ENCODE data around the gene BUB1.
"Not testable (repeated sequence)": the region's sequence is repeated elsewhere in the genome, so short reads cannot be mapped to it uniquely, and the experiment has no call there.

BUB1 gene

DNA sequence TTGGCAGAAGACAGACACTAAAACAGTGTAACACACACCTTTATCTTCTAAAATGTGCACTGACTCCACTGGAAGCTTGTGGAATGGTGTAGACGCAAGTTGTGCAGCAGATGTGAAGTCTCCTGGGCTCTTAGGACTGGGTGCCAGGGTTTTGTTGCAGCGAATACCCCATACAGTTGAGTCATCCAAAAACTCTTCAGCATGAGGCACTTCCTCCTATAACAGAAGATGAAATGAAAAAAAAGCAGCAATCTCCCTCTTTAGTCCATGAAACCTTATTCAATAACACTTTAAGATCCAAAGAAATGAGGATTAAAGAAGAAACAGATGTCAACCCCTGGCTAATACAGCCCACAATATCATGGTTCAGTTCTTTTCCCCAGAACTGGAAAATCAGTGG, 22.2 kb downstream of the BUB1 start:
- TF ChIP-seq ZNF274 (IDR thresholded peaks at IDR 0.05; ENCODE audit: low read depth, low read length): no peak
- no peak overlapping the region for H3K4me3 ChIP-seq (ENCODE audit: low read length)

- no peak overlapping the region for H3K4me3 ChIP-seq (ENCODE audit: low read length)
- TF ChIP-seq ZNF274 (IDR thresholded peaks at IDR 0.05; ENCODE audit: low read depth, low read length): no peak
Measured at GRCh38 chr2:110653861-110654260, 24.0 kb downstream of the BUB1 start.

GRCh38 chr2:110650346-110650745, 27.5 kb downstream of the BUB1 start:
- no peak for TF ChIP-seq ZNF274 (IDR thresholded peaks at IDR 0.05; ENCODE audit: low read depth, low read length)
- H3K4me3 ChIP-seq (ENCODE audit: low read length): no peak overlapping the region

GRCh38 chr2:110647777-110648176, 30.1 kb downstream of the BUB1 start:
- TF ChIP-seq ZNF274 (IDR thresholded peaks at IDR 0.05; ENCODE audit: low read depth, low read length): no peak
- no peak overlapping the region for H3K4me3 ChIP-seq (ENCODE audit: low read length)

- H3K4me3 ChIP-seq (ENCODE audit: low read length): no peak overlapping the region
- no peak for TF ChIP-seq ZNF274 (IDR thresholded peaks at IDR 0.05; ENCODE audit: low read depth, low read length)
Measured at GRCh38 chr2:110645616-110646015, 32.2 kb downstream of the BUB1 start.

- no peak overlapping the region for H3K4me3 ChIP-seq (ENCODE audit: low read length)
- no peak for TF ChIP-seq ZNF274 (IDR thresholded peaks at IDR 0.05; ENCODE audit: low read depth, low read length)
Measured at GRCh38 chr2:110644357-110644756, 33.5 kb downstream of the BUB1 start.

DNA sequence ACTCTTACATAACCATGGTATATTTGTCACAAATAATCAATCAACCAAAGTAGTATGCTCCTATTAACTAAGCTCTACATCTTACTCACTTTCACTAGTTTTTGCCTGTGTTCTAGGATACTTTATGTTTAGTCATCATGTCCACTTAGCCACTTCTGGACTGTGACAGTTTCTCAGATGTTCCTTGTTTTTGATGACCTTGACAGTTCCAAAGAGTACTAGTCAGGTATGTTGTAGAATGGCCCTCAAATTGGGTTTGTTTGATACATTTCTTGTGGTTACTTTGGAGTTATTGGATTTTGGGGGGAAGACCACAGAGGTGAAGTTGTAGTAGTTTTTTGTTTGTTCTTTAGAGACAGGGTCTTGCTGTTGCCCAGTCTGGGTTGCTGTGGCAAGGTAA, 35.5 kb downstream of the BUB1 start:
- TF ChIP-seq ZNF274 (IDR thresholded peaks at IDR 0.05; ENCODE audit: low read depth, low read length): no peak
- no peak overlapping the region for H3K4me3 ChIP-seq (ENCODE audit: low read length)

- no peak for TF ChIP-seq ZNF274 (IDR thresholded peaks at IDR 0.05; ENCODE audit: low read depth, low read length)
- H3K4me3 ChIP-seq (ENCODE audit: low read length): no peak overlapping the region
Measured at GRCh38 chr2:110639972-110640371, 37.9 kb downstream of the BUB1 start.

DNA sequence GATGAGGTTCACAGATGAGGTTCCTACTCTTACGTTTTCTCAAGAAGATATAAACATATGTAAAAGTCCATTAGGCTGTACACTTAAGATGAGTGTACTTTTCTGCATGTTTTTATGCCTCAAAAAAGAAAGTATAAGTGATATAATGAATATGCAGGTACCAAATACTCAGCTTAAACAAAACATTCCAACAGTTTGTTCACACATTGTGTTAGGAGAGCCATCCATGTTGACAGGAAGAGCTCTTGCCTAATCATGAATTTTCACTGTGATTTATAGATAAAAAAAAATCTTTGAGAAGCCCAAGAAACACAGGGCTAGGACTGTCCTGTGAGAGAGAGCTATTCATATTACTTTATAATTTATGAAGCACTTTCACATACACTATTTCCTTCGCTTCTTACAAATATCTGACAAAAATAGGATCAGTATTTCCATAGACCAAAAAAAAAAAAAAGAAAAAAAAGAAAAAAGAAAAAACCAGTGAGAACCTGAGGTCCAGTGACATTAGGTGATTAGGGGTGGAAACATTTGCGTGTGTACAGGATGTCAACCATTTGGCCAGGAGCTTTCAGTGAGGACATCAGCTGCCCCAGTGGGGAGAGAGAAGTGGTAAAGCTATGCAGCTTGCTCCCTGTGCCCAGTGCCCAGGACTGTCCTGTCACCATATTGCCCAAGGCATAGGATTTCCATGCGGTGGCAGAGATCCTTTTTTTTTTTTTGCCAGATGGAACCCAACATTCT, 38.7 kb downstream of the BUB1 start:
- TF ChIP-seq ZNF274 (IDR thresholded peaks at IDR 0.05; ENCODE audit: low read depth, low read length): no peak

DNA sequence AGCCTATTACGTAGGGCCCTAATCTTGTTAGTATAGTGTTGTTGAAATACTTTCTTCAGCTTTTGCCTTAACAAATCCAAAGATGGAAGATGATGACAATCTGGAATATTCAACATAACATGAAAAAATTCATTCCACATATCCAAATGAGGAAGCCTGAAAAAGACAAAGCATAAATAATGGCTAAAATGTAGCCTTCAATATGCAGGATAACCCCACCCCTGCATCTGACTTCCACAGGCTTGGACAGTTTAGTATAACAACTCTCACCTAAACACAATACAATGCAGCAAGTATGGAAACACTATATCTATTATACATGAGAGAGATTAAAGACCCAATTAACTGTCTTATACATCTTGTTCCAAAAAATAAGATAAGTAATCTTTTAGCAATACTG, 39.9 kb downstream of the BUB1 start:
- TF ChIP-seq ZNF274 (IDR thresholded peaks at IDR 0.05; ENCODE audit: low read depth, low read length): no peak
- no peak overlapping the region for H3K4me3 ChIP-seq (ENCODE audit: low read length)

More for the DNA sequence above, 38.7 kb downstream of the BUB1 start:
- H3K4me3 ChIP-seq (ENCODE audit: low read length): no peak overlapping the region

DNA sequence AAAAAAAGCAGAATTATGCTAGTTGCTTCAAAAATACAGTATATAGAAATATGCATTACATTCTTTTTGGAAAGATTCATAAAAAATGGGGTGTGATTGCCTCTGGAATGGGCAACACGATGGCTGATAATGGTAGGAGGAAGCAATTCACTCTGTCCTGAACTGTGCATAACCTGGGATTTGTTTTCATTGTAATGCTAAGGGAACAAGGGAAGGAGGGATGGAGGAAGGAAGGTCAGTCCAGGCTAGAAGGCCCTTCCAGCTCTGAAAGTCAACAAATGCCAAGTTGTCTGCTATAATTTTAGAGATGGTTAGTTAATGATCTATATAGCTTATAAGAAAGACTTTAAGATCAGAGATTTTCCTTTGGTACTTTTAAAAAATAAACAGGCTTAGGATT, 40.8 kb downstream of the BUB1 start:
- no peak for TF ChIP-seq ZNF274 (IDR thresholded peaks at IDR 0.05; ENCODE audit: low read depth, low read length)
- no peak overlapping the region for H3K4me3 ChIP-seq (ENCODE audit: low read length)

GRCh38 chr2:110635949-110636628, 41.8 kb downstream of the BUB1 start:
- not testable (repeated sequence) for H3K4me3 ChIP-seq (ENCODE audit: low read length)

DNA sequence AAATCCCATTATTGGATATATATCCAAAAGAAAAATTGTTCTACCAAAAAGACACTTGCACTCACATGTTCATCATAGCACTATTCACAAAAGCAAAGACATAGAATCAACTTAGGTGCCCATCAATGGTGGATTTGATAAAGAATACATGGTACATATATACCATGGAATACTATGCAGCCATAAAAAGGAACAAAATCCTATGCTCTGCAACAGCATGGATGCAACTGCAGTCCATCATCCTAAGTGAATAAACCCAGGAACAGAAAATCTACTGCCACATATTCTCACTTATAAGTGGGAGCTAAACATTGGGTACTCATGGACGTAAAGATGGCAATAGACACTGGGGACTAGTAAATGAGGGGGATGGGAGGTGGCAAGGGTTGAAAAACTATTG, 50.5 kb downstream of the BUB1 start:
- H3K4me3 ChIP-seq (ENCODE audit: low read length): not testable (repeated sequence)

- H3K4me3 ChIP-seq (ENCODE audit: low read length): not testable (repeated sequence)
Measured at GRCh38 chr2:110619326-110619939, 58.4 kb downstream of the BUB1 start.

GRCh38 chr2:110613927-110614326, 63.9 kb downstream of the BUB1 start:
- not testable (repeated sequence) for H3K4me3 ChIP-seq (ENCODE audit: low read length)

- H3K4me3 ChIP-seq (ENCODE audit: low read length): not testable (repeated sequence)
Measured at GRCh38 chr2:110610613-110611250, 67.1 kb downstream of the BUB1 start.

GRCh38 chr2:110609843-110610612, 67.8 kb downstream of the BUB1 start:
- H3K4me3 ChIP-seq (ENCODE audit: low read length): not testable (repeated sequence)

DNA sequence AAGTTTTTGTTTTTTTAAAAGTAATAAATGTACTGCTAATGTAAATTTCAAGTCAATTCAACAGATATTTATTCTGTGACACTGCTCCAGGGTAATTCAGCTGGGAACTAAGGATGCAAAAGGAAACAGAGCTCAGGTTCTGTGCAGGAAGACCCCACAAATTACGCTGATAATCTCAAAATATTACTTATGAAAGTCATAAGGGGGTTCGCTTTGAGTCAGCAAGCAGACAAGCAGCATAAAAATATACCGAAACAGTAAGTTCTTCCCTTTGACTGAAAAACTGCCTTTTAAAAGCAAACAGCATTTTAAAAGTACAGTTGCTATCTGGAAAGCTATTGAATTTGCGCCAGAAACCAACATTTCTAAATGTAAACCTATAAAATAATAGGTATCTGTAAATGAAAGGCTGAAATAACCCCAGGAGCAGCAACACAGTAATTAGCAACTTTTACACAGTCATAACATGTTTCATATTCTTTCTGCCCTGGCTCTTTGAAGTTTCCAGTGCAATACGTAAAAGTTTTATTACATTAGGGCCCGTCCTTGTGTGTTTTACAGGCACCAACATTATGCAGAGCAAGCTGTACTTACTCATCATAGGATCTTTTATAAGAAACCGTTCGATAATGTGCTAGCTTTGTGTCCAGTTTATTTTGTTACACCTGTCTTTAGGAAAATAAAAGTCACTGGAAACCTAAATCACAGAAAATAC, 68.9 kb downstream of the BUB1 start:
- H3K4me3 ChIP-seq (ENCODE audit: low read length): not testable (repeated sequence)

- not testable (repeated sequence) for H3K4me3 ChIP-seq (ENCODE audit: low read length)
Measured at GRCh38 chr2:110605057-110605456, 72.8 kb downstream of the BUB1 start.
